ENCODE results near the gene GJC3. TPM values are rescaled to one million over a fixed set of nuclear protein-coding genes. Genes with fewer than 3 reads are reported as not detected.

GJC3 gene
- total RNA-seq, 1 experiment from 2014 or later = 2.3 TPM

DNA sequence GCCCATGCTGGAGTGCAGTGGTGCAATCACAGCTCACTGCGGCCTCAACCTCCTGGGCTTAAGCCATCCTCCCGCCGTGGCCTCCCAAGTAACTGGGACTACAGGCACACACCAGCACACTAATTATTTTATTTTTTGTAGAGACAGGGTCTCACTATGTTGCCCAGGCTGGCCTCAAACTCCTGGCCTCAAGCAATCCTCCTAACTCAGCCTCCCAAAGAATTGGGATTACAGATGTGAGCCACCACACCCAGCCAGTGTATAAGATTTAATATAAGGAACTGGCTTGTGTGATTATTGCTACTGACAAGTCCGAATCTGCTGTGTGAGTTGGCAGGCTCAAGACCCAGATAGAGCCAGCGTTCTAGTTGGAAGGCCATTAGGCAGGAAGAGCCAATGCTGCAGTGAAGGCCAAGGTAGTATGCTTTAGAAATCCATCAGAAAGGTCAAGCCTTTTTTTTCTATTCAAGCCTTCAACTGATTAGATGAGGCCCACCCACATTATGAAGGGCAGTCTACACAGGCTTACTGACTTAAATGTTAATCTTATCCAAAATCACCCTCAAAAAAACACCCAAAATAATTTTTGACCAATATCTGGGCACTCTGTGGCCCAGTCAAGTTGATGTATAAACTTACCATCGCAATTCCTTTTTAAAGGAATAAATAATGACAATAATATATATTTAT is 29.4 kb downstream of the GJC3 start:
- no peak overlapping the region for H3K27ac Mint-ChIP-seq
- Histone ChIP-seq H3K27me3 (ENCODE audit: insufficient read depth, low read length) (no peaks in the 10 kb centered on the region), H3K23ac (ENCODE audit: insufficient read length, low read depth, low read length) (no peak overlapping the region), H3K27ac (ENCODE audit: insufficient read length, low read depth, low read length) (no peak overlapping the region), H3T11ph (ENCODE audit: low read length) (no peak overlapping the region), H4K91ac (ENCODE audit: insufficient read length, low read depth, low read length) (no peak overlapping the region), H3K14ac (ENCODE audit: insufficient read depth, low read length) (no peak overlapping the region), H4K20me1 (ENCODE audit: control insufficient read depth, insufficient read depth, insufficient read length) (no peaks in the 10 kb centered on the region), H3K4ac (ENCODE audit: low read depth, low read length) (no peak overlapping the region), H4K5ac (ENCODE audit: insufficient read length, low read depth, low read length) (no peak overlapping the region), H3K4me2 (ENCODE audit: insufficient read depth, insufficient read length, low read length) (no peak overlapping the region), H3K79me1 (ENCODE audit: insufficient read depth, low read depth, low read length, poor library complexity, severe bottlenecking) (no peaks in the 10 kb centered on the region), H2AFZ (ENCODE audit: low read length) (no peak overlapping the region), H2BK15ac (ENCODE audit: low read depth, low read length) (no peak overlapping the region), H3K9ac (ENCODE audit: extremely low read depth, insufficient read length, low read length) (no peak overlapping the region), H3K23me2 (ENCODE audit: insufficient read length, low read depth, low read length, poor library complexity, severe bottlenecking) (no peaks in the 10 kb centered on the region), H3K9me3 (ENCODE audit: control insufficient read depth, low read depth, low read length) (no peaks in the 10 kb centered on the region), H3K18ac (ENCODE audit: insufficient read length, low read depth, low read length) (no peak overlapping the region), H2BK20ac (ENCODE audit: low read depth, low read length, poor library complexity, severe bottlenecking) (no peak overlapping the region), H2AK5ac (ENCODE audit: insufficient read length, low read length) (no peak overlapping the region), H2BK12ac (ENCODE audit: insufficient read length, low read depth, low read length) (no peak overlapping the region), H2BK5ac (ENCODE audit: insufficient read length, low read length) (no peak overlapping the region), H4K8ac (replicated peaks; ENCODE audit: insufficient read length, low read depth, low read length) (no peak overlapping the region), H3K4me1 (ENCODE audit: insufficient read depth, low read length) (no peaks in the 10 kb centered on the region), H2BK120ac (ENCODE audit: low read depth, low read length, poor library complexity, severe bottlenecking) (no peak overlapping the region), H3K56ac (ENCODE audit: insufficient read length, low read depth, low read length) (no peak overlapping the region), H3K79me2 (ENCODE audit: insufficient read depth, low read length) (no peaks in the 10 kb centered on the region)
- TF ChIP-seq, protein P1, sequence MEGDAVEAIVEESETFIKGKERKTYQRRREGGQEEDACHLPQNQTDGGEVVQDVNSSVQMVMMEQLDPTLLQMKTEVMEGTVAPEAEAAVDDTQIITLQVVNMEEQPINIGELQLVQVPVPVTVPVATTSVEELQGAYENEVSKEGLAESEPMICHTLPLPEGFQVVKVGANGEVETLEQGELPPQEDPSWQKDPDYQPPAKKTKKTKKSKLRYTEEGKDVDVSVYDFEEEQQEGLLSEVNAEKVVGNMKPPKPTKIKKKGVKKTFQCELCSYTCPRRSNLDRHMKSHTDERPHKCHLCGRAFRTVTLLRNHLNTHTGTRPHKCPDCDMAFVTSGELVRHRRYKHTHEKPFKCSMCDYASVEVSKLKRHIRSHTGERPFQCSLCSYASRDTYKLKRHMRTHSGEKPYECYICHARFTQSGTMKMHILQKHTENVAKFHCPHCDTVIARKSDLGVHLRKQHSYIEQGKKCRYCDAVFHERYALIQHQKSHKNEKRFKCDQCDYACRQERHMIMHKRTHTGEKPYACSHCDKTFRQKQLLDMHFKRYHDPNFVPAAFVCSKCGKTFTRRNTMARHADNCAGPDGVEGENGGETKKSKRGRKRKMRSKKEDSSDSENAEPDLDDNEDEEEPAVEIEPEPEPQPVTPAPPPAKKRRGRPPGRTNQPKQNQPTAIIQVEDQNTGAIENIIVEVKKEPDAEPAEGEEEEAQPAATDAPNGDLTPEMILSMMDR (conservative IDR thresholded peaks at IDR 0.05) = no peak
- no CpG with 5 or more reads among the region's 6 CpGs for WGBS (ENCODE audit: extremely low coverage, insufficient read length, low lambda C conversion rate)
- no peak for DNase-seq
- peaks cover 1% of the 10 kb centered on the region; the same call in 1 of the 2 replicates for H3K27me3 Mint-ChIP-seq (ENCODE audit: low read depth)
- no peaks in the 10 kb centered on the region for H3K9me3 Mint-ChIP-seq
- peaks cover 0 to 2% of the 10 kb centered on the region in 2 experiments; a peak in 2 of 4 replicates for H3K4me1 Mint-ChIP-seq
- H3K4me3 Mint-ChIP-seq = no peak overlapping the region
- H3K36me3 Mint-ChIP-seq (ENCODE audit: insufficient read depth in 1 of 3, low read depth in 3 of 3) = peaks cover 1 to 34% (median 6%) of the 10 kb centered on the region in 3 experiments; a peak in 4 of 7 replicates
